Breast epithelium (tissue), 3 donors: ENCODE results near the gene SUMF1.

Source experiments
- POLR2A ChIP-seq: fragments of 450-650 bp; IDR thresholded peaks from one replicate; pipeline ENCODE4 v1.6.1; 2016; ENCODE audit warnings: antibody characterized with exemption, mild to moderate bottlenecking, moderate library complexity
- TF ChIP-seq, protein P1 (sequence below), 3 donors: fragments of 450-650 bp; IDR thresholded peaks; one replicate each; pipeline ENCODE4 v1.5.1; 2016 to 2017; ENCODE audit warnings: antibody characterized with exemption in 3 of 3, mild to moderate bottlenecking in 3 of 3, moderate library complexity in 3 of 3

DNA sequence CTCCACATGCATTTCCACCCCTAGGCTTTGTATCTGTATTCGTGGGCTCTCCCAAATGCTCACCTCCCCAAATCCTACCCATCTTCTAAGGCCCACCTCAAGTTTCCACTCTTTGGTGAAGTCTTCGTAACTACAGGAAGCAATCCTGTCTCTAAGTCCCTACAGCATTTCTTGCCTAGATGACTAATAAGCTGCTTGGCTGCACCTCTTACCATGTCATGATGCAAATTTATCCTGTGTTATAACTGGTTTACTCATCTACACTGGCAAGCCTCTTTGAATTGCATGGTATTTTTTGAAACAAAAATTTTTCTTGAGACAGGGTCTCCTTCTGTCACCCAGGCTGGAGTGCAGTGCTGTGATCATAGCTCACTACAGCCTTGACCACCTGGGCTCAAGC, 90.6 kb downstream of the SUMF1 start:
- TF ChIP-seq, protein P1, sequence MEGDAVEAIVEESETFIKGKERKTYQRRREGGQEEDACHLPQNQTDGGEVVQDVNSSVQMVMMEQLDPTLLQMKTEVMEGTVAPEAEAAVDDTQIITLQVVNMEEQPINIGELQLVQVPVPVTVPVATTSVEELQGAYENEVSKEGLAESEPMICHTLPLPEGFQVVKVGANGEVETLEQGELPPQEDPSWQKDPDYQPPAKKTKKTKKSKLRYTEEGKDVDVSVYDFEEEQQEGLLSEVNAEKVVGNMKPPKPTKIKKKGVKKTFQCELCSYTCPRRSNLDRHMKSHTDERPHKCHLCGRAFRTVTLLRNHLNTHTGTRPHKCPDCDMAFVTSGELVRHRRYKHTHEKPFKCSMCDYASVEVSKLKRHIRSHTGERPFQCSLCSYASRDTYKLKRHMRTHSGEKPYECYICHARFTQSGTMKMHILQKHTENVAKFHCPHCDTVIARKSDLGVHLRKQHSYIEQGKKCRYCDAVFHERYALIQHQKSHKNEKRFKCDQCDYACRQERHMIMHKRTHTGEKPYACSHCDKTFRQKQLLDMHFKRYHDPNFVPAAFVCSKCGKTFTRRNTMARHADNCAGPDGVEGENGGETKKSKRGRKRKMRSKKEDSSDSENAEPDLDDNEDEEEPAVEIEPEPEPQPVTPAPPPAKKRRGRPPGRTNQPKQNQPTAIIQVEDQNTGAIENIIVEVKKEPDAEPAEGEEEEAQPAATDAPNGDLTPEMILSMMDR (IDR thresholded peaks at IDR 0.05) = no peak
- TF ChIP-seq POLR2A = no peak
